ENCODE data around the gene BNIPL.
A peak's percentile ranks its signal among the peaks of the same experiment; 100 is the strongest.

BNIPL gene

DNA sequence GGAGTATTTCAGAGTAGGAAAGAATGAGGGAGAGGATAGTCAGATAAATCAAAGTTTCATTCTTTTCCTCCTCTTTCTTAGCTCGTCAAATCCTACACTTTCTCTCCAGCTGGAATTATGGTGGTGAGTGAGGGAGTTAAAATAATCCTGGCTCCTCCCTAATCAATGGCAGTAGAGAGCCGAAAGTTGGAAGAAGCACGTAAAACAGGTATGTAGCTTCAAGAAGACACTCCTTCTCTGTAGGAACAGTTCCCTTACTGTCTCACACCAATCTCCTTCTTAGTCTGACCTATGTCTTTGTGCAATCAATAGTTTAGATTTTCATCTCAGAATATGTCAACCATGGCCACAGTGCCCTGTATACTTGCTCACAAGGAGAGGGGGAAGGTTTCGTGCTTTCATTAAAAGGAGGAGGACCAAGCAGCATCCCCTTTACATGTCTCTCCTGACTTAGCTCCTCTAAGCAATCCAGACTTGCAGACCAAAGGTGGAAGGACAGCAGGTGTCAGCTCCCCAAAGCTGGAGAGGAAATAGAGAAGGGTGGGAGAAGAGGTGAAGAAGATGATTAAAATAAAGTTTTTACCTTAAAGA, 30.6 kb upstream of the BNIPL start:
- H3K36me3 Mint-ChIP-seq (ENCODE audit: low read depth): peaks cover 6% of the 10 kb centered on the region
- H3K4me1 Mint-ChIP-seq (ENCODE audit: low read depth): peaks cover 84% of the 10 kb centered on the region
- peak overlapping the region; percentile 95 for H3K27ac Mint-ChIP-seq
- H3K9me3 Mint-ChIP-seq: no peaks in the 10 kb centered on the region
- no peaks in the 10 kb centered on the region for H3K27me3 Mint-ChIP-seq
- peak overlapping the region; percentile 98 for H3K4me3 Mint-ChIP-seq

DNA sequence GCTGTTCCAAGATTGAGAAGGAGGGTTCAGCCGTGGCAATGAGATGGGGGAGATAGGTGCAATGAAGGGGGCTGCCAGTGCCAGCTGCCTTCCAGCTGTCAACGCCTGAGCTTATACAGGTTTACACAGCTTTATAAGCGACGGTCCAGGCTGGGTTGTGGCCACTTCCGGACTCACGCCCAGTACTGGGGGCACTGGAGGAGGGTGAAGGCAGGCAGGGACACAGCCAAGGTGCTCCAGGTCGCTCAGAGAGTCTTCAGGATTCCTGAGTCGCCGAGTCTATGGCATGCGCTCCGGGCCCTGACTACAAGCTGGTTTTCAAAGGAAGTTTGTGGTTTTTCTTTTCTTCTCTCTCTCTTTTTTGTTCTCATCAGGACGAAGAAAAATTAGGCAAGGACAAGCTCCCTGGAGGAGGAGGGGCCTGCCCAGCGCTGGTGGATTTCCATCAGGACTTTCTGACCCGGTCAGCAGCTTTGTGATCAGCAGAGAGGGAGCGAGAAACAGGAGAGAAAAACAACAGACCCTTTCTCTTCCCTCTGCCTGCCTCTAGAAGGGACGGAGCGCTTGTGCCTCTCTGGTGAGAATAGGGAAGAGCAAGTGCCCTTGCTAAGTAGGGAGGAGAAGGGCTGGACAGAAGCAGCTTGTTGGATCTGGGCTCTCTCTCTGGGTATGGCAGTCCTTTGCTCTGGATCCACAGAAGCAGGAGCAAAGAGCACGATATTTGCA, 29.9 kb upstream of the BNIPL start, which contains the start of gene MINDY1:
Gene MINDY1 (minus strand): TSS at position 576 of the 726 bp plus-strand sequence. CDS start 4,285 bp downstream, outside the sequence.
- H3K27me3 Mint-ChIP-seq: no peaks in the 10 kb centered on the region
- no peaks in the 10 kb centered on the region for H3K9me3 Mint-ChIP-seq
- peak within 1 kb of the TSS; percentile 95 for H3K27ac Mint-ChIP-seq
- H3K36me3 Mint-ChIP-seq (ENCODE audit: low read depth): peaks cover 6% of the 10 kb centered on the region
- peaks cover 90% of the 10 kb centered on the region for H3K4me1 Mint-ChIP-seq (ENCODE audit: low read depth)
- peak within 1 kb of the TSS; percentile 98 for H3K4me3 Mint-ChIP-seq

DNA sequence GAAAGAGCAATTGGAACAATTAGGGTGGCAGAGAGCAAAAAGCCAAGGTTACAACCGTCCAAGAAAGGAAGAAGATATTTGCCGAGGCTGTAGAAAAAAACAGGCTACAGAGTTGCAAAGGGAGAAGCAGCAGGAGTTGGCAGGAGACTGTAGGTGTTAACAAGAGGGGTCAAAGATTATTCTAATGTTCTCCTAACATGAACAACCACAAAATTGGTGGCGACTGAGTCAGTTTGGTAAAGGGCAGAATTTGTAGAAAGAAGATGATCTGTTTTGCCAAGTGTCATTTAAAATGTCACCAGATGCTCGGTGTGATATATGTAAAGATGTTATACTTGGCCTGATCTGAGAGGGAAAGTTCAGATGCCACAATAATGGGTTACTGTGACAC, 28.5 kb upstream of the BNIPL start:
- H3K27ac Mint-ChIP-seq: peak overlapping the region; percentile 95
- peaks cover 7% of the 10 kb centered on the region for H3K36me3 Mint-ChIP-seq (ENCODE audit: low read depth)
- peaks cover 85% of the 10 kb centered on the region for H3K4me1 Mint-ChIP-seq (ENCODE audit: low read depth)
- H3K4me3 Mint-ChIP-seq: peak overlapping the region; percentile 98
- H3K27me3 Mint-ChIP-seq: no peaks in the 10 kb centered on the region
- H3K9me3 Mint-ChIP-seq: no peaks in the 10 kb centered on the region

DNA sequence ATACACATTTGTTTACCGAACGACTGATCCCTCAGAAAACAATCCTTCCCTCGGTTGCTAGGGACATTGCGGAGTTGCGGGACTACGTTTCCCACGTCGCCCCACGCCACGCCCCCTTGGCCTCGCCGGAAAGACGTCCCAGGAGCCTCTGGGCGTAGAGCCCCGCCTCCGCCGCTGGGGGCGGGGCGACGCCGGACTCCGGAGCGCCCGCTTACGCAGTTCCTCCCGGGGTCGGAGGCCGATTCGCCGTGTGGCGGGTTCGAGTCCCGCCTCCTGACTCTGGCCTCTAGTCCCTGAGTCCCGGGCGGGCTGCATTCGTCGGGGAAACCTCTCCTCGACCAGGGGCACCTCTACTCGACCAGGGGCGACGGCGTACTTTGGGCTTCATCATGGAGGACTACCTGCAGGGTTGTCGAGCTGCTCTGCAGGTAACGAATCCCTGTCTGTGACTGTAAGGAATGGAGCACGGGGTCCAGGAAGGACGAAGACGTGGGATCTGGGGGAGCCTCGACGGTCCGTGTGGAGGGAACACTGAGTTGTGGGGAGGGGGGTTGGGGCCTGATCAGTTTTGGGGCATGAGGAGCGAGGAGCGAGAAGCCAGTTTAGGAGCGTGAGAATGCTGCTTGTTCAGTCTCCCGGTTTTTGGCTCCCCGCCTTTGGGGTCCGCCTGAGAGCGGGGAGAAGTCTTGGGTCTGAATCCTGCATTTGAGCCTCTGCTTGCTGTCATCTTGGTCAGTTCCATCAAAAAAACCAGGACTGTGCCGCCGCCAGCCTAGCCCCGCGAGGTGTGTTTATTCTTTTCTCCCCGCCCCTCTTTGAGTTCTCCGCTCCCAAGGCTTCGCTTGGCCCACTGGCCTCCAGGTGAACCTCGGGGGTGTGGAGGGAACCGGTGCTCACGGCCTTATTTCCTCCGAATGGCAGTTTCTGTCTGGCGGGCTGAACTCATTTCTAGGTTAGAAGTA, 27.9 kb upstream of the BNIPL start, which contains the start of gene PRUNE1:
Gene PRUNE1 (plus strand): TSS at position 206 of the 962 bp plus-strand sequence. CDS start 184 bp downstream, at position 390.
- Mint-ChIP-seq H3K27ac (peak within 1 kb of the TSS; percentile 95), H3K9me3 (no peaks in the 10 kb centered on the region), H3K36me3 (ENCODE audit: low read depth) (peaks cover 7% of the 10 kb centered on the region), H3K27me3 (no peaks in the 10 kb centered on the region), H3K4me1 (ENCODE audit: low read depth) (peaks cover 79% of the 10 kb centered on the region), H3K4me3 (peak within 1 kb of the TSS; percentile 98)

DNA sequence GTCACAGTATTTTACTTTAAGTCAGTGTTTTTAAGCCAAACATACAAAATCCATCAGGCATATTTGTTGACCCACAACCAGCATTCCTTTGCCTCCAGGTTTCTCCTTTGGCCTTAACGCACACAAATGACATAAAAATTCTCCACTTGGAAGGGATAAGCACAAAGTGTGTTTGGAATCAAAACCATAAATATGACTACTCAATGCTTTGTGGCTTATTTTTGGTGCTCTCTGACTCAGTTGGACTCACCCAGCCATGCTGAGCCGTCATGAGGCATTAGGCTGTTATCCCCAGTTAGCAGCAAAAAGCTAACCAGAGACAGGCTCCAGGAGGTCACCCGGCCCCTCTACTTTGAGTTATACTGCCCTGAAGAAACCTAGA, 27.2 kb upstream of the BNIPL start:
- peak overlapping the region; percentile 95 for H3K27ac Mint-ChIP-seq
- no peaks in the 10 kb centered on the region for H3K27me3 Mint-ChIP-seq
- peak overlapping the region; percentile 98 for H3K4me3 Mint-ChIP-seq
- H3K9me3 Mint-ChIP-seq: no peaks in the 10 kb centered on the region
- H3K36me3 Mint-ChIP-seq (ENCODE audit: low read depth): peaks cover 7% of the 10 kb centered on the region
- peaks cover 72% of the 10 kb centered on the region for H3K4me1 Mint-ChIP-seq (ENCODE audit: low read depth)

DNA sequence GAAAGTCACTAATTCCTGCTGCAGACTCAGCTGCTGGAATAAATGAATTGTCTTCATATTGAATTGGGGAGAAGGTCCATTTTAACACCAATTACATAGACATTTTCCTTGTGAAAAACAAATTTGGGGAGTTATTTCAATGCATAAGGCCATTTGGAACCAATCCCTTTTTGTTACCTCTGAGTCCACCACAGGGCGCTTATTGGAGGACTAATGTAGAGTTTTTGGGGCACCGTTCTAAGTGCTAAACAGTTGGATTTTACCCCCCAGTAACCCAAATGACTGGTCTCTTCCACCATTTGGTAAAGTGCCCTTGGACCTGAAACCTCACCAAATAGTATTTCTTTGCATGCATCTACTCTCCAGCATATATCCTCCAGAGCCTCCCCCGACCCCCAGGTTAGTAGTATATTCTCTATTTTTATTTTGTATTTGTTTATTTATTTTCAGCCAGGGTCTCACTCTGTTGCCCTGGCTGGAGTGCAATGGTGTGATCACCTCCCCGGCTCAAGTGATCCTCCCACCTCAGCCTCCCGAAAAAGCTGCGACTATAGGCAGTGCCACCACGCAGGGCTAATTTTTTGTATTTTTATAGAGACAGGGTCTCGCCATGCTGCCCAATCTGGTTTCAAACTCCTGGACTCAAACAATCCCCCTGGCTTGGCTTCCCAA, 26.6 kb upstream of the BNIPL start:
- no peaks in the 10 kb centered on the region for H3K27me3 Mint-ChIP-seq
- H3K36me3 Mint-ChIP-seq (ENCODE audit: low read depth): peaks cover 7% of the 10 kb centered on the region
- H3K4me3 Mint-ChIP-seq: peak overlapping the region; percentile 98
- peaks cover 67% of the 10 kb centered on the region for H3K4me1 Mint-ChIP-seq (ENCODE audit: low read depth)
- peak overlapping the region; percentile 95 for H3K27ac Mint-ChIP-seq
- H3K9me3 Mint-ChIP-seq: no peaks in the 10 kb centered on the region

DNA sequence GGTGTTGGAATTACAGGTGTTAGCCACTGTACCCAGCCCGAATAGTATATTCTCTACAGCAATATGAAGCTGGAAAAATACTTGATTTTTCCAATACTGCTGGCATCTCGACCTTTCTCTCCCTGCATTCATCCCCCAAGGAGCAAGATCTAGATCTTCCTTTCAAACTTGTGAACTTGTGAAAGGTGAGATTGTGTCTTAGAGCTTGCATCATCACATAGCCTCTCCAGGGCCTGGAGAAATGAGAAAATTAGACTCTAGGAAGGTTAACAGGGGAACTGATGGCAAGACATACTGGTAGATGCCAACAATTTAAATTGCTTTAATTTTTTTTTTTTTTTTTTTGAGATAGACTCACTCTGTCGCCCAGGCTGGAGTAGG, 26.1 kb upstream of the BNIPL start:
- H3K9me3 Mint-ChIP-seq: no peaks in the 10 kb centered on the region
- H3K4me1 Mint-ChIP-seq (ENCODE audit: low read depth): peaks cover 62% of the 10 kb centered on the region
- H3K27me3 Mint-ChIP-seq: no peaks in the 10 kb centered on the region
- H3K4me3 Mint-ChIP-seq: peak overlapping the region; percentile 30
- H3K36me3 Mint-ChIP-seq (ENCODE audit: low read depth): peaks cover 7% of the 10 kb centered on the region
- H3K27ac Mint-ChIP-seq: no peak overlapping the region

DNA sequence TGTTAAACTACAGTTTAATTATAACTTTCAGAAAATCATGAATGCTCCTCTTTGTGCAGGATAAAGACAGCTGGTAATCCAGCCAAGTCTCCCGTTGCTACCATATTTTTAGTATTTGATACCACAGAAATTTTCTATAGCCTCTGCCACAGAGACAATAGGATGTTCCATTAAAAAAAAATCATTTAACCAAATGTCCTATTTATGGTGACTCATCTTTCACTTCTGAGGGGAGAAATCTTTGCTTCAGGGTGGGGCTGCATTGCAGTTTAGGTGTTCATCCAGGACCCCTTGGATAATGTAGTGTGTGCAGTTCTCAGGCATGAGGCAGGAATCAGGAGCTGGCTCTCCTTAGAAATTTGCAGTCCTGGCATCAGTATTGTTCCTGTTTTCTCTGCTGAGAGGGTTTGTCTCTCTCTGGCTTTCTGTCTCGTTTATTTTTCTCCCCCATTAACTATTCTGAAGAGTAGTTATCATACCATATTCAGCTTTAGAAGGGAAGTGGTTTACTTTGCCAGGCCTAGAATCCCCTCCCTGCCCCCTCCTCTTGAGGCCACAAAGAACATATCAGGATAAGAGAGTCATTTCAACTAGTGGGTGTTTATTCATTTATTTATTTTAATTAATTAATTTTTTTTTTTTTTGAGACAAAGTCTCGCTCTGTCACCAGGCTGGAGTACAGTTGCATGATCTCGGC, 25.1 kb upstream of the BNIPL start:
- Mint-ChIP-seq H3K4me3 (peak overlapping the region; percentile 15), H3K27me3 (no peaks in the 10 kb centered on the region), H3K4me1 (ENCODE audit: low read depth) (peaks cover 53% of the 10 kb centered on the region), H3K9me3 (no peaks in the 10 kb centered on the region), H3K36me3 (ENCODE audit: low read depth) (peaks cover 7% of the 10 kb centered on the region), H3K27ac (peak overlapping the region; percentile 45)

DNA sequence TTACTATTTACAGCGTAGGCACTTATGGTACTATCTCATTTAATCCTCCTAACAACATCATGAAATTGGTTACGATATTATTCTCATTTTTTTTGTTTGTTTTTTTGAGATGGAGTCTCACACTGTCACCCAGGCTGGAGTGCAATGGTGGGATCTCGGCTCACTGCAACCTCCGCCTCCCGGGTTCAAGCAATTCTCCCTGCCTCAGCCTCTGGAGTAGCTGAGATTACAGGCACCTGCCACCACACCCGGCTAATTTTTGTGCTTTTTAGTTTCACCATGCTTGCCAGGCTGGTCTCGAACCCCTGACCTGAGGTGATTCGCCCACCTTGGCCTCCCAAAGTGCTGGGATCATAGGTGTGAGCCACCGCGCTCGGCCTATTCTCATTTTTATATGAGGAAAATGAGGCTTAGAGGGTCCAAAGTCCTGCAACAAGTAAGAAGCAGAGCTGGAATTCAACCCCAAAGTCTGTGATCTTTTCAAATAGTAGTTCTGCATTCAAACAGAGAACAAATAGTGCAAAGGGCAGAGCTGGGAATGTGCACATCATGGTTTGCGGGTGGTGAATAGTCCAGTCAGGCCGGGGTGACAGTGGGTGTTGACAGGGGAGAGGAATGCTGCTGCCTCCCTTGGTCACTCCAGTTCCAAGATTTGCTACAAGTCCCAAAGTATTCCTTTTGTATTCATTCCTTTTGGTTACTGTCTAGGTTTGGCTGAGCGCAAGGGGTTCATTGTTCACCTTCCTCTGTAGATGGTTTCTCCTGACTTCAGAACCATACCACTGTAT, 23.5 kb upstream of the BNIPL start:
- peaks cover 7% of the 10 kb centered on the region for H3K36me3 Mint-ChIP-seq (ENCODE audit: low read depth)
- no peaks in the 10 kb centered on the region for H3K27me3 Mint-ChIP-seq
- H3K4me1 Mint-ChIP-seq (ENCODE audit: low read depth): peaks cover 37% of the 10 kb centered on the region
- no peak overlapping the region for H3K27ac Mint-ChIP-seq
- no peak overlapping the region for H3K4me3 Mint-ChIP-seq
- H3K9me3 Mint-ChIP-seq: no peaks in the 10 kb centered on the region

DNA sequence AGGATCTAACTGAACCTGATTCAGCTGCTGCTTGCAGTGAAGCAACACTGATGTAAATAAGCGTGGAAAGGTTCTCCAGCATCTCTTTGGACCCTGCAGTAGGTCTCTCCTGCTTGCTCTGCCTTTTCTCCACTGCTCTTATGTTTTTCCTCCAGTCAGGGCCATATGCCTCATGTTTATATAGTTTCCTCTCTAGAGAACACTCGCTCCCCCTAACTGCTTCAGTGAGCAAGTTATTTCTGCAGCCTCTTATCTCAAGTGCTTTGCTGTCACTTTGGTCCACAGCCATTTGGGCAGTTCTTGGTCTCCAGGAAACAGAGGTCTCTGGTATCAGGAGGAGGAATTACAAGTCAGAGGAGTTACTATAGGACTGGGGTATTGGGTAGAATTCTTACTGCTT, 22.9 kb upstream of the BNIPL start:
- Mint-ChIP-seq H3K27ac (no peak overlapping the region), H3K9me3 (no peaks in the 10 kb centered on the region), H3K4me1 (ENCODE audit: low read depth) (peaks cover 35% of the 10 kb centered on the region)

DNA sequence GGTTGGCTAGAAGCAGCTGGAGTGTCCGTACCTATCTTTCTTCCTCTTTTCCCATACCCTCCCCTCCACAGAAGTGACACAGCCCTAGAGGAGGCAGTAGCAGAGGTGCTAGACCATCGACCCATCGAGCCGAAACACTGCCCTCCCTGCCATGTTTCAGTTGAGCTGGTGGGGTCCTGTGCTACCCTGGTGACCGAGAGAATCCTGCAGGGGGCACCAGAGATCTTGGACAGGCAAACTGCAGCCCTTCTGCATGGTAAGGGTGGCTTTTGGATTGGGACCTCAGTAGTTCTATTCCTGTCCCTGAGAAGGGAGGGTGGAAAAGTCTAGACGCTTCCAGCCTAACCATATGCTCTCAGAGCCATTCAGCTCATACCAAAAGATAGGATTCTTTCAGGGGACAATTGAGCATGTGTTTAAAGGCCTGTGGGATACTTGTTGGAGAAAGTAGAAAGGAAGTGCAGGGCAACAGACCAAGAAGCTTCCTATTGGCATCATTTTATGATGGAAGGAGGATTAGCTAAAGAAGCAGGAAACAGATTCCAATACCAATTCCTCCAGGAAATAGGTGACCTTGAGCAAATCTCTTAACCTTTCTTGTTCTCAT, 11.7 kb upstream of the BNIPL start:
- Mint-ChIP-seq H3K4me1 (ENCODE audit: low read depth) (peaks cover 4% of the 10 kb centered on the region), H3K27me3 (no peaks in the 10 kb centered on the region), H3K4me3 (peak overlapping the region; percentile 43), H3K27ac (peak overlapping the region; percentile 67), H3K36me3 (ENCODE audit: low read depth) (peaks cover 32% of the 10 kb centered on the region), H3K9me3 (no peaks in the 10 kb centered on the region)

More for the DNA sequence above, 22.9 kb upstream of the BNIPL start:
- Mint-ChIP-seq H3K4me3 (no peak overlapping the region), H3K36me3 (ENCODE audit: low read depth) (peaks cover 12% of the 10 kb centered on the region), H3K27me3 (no peaks in the 10 kb centered on the region)

DNA sequence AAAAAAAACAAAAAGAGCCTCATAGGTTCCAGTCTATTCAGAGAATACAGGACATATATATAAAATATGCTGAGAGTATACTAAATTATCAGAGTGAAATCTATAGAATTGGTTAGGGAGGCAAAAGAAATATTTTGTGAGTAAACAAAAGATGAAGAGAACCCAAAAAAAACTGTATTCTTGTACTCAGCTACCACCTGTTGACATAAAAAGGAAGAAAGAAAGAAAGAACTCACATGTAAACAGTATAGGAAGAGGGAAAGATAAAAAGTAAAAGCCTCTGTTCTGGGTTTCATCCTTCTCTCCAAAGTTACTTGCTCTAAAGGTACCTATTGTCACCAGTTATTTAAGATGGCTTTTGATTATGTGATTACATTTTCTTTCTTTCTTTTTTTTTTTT, 9.9 kb upstream of the BNIPL start:
- H3K27ac Mint-ChIP-seq: no peak overlapping the region
- no peaks in the 10 kb centered on the region for H3K27me3 Mint-ChIP-seq
- peaks cover 36% of the 10 kb centered on the region for H3K36me3 Mint-ChIP-seq (ENCODE audit: low read depth)
- no peaks in the 10 kb centered on the region for H3K9me3 Mint-ChIP-seq
- peaks cover 4% of the 10 kb centered on the region for H3K4me1 Mint-ChIP-seq (ENCODE audit: low read depth)
- H3K4me3 Mint-ChIP-seq: no peak overlapping the region

DNA sequence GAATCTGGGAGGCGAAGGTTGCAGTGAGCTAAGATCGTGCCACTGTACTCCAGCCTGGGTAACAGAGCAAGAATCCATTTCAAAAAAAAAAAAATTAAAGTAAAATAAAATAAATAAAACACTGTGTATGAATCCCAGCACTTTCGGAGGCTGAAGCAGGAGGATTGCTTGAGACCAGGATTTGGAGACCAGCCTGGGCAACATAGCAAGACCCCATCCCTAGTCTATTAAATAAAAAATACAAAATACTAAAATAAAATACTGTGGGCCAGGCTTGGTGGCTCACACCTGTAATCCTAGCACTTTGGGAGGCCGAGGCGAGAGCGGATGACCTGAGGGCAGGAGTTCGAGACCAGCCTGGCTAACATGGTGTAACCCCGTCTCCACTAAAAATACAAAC, 4.2 kb upstream of the BNIPL start:
- no peak overlapping the region for H3K27ac Mint-ChIP-seq
- H3K9me3 Mint-ChIP-seq: no peaks in the 10 kb centered on the region
- H3K36me3 Mint-ChIP-seq (ENCODE audit: low read depth): peaks cover 46% of the 10 kb centered on the region
- H3K4me3 Mint-ChIP-seq: no peak overlapping the region
- H3K27me3 Mint-ChIP-seq: no peaks in the 10 kb centered on the region
- H3K4me1 Mint-ChIP-seq (ENCODE audit: low read depth): no peaks in the 10 kb centered on the region

Data from stimulated activated naive CD8-positive, alpha-beta T cell treated with anti-CD3 and anti-CD28 coated beads, Interleukin-15, Interleukin-2, amounts not matched to agents 100 ng/mL and 50 ng/mL, for 24 hours (primary cell).